LoVo (cell line): Measurements from ENCODE around the gene SELENOI.
A peak's percentile ranks its signal among the peaks of the same experiment; 100 is the strongest.
"Not testable (repeated sequence)": the region's sequence is repeated elsewhere in the genome, so short reads cannot be mapped to it uniquely, and the experiment has no call there.

Experiments
- DNase-seq: peaks from one replicate; pipeline ENCODE4 v3.0.0-alpha.2; 2016; ENCODE audit warnings: low spot score

Gene SELENOI, protein sequence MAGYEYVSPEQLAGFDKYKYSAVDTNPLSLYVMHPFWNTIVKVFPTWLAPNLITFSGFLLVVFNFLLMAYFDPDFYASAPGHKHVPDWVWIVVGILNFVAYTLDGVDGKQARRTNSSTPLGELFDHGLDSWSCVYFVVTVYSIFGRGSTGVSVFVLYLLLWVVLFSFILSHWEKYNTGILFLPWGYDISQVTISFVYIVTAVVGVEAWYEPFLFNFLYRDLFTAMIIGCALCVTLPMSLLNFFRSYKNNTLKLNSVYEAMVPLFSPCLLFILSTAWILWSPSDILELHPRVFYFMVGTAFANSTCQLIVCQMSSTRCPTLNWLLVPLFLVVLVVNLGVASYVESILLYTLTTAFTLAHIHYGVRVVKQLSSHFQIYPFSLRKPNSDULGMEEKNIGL

DNA sequence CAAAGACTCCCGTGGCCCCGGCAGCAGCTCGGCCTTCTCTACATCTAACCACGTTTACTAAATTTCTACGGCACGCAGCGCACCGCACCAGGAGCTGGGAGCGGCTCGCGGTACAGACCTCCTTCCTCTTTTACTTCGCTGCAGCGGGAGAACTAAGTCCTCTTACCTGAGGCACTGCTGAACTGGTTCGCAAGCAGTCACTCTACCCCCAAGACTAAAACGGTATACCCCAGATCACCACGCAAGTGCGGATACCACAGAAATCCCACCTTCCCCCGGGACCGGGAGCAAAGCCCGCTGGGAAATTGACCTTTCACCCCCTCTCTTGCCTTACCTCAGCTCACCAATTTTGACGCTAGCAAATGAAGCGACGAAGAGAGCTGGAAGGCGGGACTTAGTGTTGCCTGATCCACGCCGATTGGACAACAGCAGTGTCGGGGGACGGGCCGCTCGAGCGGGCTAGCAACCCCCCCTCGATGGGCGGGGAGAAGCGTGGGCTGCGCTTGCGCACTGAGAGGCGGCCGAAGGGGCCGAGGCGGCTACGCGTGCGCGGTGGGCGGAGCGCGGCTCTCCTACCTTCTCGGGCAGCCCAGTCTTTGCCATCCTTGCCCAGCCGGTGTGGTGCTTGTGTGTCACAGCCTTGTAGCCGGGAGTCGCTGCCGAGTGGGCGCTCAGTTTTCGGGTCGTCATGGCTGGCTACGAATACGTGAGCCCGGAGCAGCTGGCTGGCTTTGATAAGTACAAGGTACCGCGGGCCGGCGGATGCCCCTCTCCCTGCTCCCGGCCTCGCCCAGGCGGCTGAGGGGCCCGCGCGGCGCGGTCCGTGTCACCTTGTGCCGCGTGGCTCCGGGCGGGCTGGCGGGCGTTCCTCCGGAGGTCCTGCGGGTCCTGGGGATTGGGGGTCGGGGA lies at the start of gene SELENOI:
Gene SELENOI (plus strand): TSS at position 599 of the 909 bp plus-strand sequence. CDS start 90 bp downstream, at position 689.
- DNase-seq: peak; percentile 99

DNA sequence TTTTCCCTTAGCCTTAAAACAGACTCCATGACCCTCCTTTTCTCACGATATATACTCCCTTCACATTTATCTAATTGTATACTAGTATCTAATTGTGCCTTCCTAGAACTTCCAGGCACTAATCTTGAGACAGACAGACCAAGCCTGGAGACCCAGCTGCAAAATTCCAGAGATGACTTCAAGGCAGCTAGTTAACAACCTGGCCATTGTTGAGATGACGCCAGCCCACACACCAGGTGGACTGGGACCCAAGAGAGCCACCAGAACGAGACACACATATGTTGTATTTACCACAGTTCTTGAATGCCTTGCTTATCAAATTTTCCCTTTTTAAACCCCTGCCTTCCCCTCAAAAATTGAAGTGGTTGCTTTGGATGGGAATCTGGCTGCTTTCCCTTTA lies 48.9 kb upstream of the SELENOI start:
- no peak for DNase-seq

DNA sequence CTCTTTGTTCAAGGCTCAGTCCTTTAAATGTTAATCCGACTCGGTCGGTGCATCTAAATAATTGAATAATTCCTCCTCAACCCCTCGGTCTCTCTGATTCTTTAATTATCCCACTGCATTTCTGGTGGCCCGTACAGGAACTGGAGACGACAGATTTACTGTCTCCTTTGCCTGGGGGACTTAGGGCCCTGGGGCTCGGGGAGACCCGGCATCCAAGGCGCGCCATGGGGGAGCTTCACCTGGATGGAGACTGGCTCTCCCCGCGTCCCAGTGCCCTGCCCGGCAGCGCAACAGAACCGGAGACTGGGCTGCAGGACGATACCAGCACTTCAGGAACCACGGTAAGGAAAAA lies 47.7 kb upstream of the SELENOI start:
- no peak for DNase-seq

DNA sequence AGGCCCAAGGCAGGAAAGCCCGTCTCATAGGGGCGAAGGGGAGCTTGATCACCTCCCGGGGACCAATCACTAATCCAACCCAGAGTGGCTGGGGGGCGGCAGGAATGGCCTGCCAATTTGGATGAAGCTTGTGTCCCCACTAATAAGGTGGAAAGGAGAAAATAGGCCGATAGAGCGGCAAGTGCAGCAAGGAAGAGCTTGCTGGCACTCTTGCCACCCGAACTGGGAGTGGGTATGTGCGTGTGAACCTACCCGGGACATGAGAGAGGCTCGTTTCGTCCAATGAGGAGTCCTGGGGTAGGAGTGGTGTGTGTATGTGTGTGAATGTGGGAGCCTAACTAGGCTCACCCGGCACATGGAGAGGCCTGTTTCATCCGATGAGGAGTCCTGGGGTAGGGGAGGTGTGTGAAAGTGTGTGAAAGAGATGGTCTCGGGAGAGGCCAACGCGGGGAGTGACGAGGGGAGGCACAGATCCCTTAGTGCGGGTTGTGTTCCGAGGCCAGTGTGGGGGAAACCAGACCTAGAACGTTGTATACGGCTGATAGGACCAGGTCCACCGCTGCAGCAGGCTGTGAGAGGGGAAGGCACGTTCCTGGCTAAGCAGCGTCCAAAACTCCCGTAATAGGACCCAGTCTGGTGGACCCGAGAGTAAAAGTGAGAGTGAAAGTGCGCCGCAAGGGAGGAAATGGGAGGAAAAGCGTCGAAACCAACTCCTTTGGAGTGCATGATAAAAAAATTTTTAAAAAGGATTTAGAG lies 47.1 kb upstream of the SELENOI start:
- no peak for DNase-seq

DNA sequence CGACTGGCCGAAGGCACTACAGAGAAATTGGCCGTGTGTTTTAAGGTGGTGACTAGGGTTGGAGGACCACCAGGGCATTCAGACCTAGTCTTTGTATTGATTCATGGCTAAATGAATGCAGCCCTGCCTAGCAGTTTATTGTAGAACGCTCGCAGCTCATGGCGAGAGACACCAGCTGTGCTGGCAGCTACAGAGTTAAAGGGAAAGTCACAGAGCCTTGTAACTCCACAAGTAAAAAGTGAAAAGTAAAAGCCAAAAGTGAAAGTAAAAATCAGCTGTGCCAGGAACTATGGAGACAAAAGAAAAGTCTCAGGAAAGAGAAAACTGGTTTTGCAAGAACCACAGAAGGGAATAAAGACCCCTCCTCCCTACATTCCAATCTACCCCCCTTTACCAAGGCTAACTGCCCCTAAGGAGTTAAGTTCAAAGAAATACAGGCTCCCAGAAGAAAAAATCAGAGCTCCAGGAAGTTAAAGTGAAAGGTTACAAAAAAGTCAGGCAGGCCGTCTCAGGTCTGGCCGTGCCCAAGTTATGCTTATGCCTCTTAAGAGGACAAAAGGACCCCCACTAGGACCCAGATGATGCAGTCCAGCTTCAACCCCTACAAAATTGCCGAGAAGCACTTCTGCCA lies 46.4 kb upstream of the SELENOI start:
- DNase-seq: peak; percentile 44

DNA sequence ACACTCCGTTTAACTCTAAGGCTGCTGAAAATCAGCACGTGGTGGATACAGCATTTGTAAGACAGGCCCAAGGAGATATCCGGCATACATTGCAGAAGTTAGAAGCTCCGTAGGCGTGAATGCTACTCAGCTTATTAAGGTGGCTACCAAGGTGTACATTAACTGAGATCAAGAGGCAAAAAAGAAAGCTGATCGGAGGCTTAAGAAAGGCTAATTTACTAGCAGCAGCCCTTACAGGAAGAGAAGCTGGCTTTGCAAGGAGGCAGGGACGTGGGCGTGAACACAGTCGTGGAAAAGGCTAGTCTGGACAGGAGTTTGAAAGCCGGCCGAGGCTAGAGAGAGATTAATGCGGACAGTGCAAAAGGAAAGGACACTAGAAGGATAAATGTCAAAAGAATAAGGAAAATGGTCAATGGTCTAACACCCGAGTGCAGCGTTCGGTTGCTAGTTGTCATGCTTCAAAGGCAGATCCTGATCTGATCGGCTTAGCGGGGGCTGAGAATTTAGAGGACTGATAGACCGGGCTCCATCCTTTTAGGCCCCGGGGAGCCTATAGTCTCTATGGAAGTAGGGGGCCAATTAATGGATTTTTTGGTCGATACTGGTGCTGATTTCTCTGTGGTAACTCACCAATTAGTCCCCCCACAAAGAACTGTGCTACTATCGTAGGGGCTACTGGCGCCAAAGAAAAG lies 45.6 kb upstream of the SELENOI start:
- DNase-seq: peak; percentile 4

DNA sequence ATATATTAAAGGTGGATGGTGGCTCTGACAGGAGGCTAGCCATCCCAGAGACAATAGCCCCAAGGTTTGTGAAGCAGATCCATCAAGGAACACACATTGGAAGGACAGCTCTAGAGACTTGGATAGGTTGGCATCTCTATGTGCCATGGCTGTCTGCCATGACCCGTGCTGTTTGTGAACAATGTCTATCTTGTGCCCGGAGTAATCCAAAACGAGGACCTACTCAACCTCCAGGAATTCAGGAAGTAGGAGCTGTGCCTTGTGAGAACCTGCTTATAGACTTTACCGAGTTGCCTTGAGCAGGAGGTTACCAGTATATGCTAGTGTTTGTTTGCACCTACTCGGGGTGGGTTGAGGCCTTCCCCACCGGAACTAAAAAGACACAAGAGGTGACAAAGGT lies 43.1 kb upstream of the SELENOI start:
- DNase-seq: peak; percentile 3

DNA sequence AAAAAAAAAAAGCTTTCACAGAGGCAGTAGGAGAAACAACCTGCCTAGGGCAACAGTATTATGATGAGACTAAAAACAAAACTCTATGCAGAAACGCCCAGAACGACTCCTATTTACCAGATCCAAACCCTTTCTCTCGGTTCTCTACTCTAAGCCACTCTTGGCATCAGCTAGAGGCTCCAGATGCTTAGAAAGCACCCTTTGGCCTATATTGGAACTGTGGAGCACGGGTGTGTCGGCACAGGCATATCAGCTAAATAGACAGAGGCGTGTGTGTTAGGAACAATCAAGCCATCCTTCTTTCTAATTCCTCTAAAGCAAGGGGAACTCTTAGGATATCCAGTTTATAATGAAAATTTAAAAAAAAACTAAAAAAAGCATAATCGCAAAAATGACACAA lies 40.8 kb upstream of the SELENOI start:
- not testable (repeated sequence) for DNase-seq

DNA sequence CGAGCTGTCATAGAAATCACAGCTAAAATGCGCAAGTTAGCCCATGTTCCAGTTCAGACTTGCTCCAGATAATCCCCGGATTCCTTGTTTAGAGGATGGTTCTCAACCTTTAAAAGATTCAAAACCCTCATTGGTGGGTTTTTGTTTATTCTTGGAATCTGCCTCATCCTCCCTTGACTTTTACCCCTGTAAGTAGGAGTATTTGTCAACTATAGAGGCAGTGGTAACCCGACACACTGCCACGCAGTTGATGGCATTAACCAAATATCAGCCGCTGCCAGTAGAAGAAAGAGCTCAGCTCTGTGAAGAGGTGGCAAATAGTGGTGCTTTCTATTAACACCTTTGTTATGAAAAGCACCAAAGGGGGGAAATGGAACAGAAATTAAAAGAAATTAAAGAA lies 40.4 kb upstream of the SELENOI start:
- DNase-seq: no peak

DNA sequence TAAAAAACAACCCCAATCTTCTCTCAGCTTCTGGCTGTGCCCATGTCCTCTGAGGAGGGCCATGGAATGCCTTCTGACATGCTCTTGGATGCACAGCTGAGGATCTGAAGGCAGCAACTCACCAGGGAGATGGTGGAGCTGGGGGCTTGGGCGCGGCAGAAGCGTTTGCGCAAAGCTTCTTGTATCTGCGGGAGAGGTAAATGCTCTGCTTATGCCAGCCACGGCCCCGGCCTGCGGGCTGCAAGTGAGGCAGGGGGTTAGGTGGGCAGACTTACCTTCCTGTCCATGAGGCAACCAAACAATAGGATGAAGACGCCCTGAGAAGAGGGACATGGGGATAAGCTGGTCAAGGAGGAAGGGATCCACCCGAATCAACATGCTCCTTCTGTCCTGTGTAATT lies 36.0 kb upstream of the SELENOI start:
- no peak for DNase-seq

DNA sequence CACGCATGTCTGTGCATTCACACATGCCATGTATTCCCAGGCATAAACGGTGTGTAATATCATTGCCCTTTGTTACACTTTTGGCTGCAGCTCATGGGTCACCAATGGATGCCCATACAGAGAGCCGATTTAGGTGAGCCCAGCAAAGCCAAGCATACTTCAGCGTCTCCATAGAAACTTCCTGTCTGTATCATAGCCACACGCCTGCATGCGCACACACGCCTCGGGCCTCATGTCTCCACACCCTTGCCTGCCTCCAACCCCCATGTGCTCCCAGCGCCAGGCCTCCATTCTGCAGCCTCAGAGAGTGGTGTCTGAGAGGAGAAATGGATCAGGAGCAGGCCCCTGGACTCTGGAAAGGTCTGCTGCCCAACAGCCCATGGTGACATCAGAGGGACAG lies 33.5 kb upstream of the SELENOI start:
- no peak for DNase-seq

DNA sequence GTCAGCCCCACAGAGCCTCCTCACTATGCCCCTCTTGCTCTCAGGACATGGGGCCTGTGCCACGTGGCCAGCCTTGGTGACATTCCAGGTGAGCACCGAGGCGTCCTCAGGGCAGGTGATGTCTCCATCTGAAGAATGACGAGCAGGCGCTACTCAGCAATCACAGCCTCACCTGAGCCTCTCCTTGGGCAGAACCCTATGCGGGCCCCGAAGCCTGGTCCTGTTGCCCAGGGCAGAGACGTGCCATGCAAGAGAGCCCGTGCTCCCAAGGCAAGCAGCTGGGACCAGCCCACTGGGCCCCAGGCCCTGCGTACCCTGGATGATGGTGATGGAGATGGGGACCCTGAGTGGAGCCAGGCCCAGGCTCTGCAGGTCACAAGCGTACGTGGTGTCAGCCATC lies 32.5 kb upstream of the SELENOI start:
- DNase-seq: no peak

DNA sequence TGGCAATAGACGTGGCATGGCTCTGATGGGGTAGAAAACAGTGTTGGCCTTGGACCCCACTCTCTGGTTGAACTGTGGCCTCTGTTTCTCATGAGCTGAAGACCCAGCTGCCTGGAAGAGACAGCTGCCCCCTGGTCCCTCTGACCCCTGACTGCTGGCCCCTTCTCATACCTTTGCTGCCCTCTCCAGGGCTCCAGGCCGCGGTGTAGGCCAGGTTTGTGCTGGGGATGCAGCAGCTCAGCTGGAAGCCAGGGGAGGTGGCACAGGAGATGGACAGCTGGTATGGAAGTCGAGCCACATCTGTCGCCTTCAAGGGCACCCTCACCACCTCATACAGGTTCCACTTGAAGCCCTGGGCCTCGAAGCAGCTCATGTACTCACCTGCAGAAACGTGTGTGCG lies 31.7 kb upstream of the SELENOI start:
- no peak for DNase-seq

DNA sequence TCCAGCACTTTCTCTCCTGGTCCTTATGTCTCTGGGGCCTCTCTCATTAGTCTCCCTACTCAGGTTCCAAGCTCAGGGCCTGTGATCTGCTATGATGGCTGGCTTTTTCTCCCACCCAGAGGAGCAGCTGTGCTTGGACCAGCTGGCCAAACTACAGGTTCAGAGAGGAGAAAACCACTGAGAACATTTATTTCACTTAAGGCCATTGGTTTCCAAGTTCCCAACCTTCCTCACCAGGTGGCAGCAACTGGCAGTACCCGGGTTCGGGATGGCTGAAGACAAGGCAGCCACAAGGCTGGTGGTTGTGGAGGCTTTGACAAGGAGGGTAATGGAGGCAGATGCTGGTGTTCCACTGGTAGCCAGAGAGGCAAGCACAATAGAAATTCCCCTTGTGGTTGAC lies 29.9 kb upstream of the SELENOI start:
- DNase-seq: no peak

DNA sequence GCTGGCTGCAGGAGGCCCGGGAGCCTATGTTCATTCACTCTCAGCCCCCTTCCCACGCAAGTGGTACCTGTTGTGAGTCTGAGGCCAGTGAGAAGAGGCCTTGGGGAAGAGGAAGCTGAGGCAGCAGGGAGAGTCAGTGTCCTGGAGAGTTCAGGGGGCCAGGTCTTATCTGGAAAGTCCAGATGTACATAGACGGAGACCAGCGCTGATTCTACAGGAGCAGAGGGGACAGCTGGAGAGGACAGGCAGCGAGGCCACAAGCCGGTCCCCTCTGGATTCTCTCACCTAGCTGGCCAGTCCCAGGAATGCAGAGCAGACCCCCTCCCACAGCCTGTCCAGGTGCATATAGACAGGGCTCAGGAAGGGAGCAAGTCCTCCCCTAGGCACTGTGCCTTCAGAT lies 29.1 kb upstream of the SELENOI start:
- DNase-seq: no peak

DNA sequence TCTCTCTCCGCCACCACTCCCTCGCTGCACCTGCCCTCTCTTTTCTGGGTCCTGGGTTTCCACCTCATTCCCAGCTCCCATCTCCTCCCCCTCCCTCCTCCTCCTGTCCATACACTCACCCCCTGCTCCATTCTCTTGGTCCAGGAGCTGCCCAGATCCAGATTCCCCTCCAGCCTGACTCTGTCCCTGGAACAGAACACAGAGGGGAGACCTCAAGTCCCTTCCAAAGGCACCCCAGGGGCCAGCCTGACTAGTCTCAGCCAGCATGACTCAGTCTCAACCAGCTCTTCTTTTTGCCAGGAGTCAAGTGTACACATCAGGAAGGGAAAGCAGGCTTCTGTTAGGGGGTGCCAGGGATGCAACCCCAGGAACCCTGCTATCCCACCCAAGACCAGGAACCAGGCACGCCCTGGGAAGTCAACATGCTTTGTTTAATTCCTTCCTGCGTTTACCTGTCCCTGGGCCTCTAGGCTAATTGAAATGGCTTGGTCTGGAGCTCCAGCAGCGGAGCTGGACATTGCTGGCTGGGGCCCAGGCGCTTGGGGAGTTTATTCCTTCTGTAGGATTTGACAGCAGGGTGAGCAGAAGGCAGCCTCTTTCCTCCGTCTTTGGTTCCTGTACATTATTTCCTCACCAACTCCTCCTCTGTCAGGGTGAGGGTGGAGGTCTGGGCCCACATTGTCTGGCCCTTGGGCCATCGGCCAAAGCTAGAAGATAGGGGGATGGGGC lies 28.4 kb upstream of the SELENOI start:
- DNase-seq: no peak

DNA sequence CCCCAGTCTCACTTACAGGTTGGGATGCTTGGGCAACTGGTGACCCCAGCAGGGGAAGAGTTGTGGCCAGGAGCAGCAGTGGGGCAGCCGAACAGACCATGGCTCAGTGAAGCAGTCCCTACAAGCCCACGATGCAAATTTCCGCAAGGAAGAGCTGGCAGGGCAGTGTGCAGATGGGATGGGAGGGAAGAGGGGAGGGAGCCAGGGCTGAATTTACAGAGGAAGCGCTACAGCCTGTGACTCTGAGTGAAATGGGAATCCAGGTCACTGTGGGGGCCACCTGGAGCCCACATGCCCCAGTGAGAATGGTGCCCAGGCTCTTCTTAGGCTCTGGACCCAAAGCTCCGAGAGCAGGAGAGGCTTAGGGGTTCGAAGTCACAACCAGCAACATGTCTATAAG lies 27.0 kb upstream of the SELENOI start:
- DNase-seq: no peak

DNA sequence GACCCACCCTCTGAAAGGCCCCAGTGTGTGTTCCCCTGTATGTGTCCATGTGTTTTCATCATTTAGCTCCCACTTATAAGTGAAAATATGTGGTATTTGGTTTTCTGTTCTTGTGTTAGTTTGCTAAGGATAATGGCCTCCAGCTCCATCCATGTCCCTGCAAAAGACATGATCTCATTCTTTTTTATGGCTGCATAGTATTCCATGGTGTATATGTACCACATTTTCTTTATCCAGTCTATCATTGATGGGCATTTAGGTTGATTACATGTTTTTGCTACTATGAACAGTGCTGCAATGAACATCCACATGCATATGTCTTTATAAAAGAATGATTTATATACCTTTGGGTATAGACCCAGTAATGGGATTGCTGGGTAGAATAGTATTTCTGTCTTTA lies 21.5 kb upstream of the SELENOI start:
- DNase-seq: not testable (repeated sequence)

DNA sequence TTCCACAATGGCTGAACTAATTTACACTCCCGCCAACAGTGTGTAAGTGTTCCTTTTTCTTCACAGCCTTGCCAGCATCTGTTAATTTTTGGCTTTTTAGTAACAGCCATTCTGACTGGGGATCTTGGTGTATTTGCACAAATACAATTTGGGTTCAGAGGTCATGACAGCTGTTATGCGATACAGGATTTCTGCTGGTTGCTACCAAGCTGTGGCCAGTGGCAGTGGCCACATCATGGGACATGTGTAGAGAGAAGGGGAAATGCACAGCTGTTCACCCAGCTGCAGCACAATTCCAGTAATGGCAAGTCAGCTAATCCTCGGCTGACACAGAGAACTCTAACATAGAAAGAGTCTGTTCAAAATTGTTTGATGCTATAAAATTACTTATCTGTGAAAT lies 21.0 kb upstream of the SELENOI start:
- DNase-seq: no peak

DNA sequence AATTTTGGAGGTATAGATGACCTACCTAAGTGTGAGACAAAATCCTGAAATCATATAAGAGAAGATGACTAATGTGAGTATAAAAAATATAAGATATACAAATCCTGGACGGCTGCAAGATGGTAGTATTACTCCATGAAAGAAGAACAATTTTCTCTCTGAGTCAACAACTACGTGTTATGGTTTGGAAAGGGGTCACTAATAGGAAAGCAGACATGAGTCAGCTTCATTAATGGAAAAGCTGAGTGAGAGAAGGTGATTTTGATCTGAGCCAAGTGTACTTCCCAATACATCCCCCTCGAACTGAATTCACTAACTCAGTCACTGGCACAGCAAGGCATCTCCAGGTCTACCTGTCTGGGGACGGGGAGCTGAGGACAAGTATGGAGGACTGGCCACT lies 20.1 kb upstream of the SELENOI start:
- no peak for DNase-seq

DNA sequence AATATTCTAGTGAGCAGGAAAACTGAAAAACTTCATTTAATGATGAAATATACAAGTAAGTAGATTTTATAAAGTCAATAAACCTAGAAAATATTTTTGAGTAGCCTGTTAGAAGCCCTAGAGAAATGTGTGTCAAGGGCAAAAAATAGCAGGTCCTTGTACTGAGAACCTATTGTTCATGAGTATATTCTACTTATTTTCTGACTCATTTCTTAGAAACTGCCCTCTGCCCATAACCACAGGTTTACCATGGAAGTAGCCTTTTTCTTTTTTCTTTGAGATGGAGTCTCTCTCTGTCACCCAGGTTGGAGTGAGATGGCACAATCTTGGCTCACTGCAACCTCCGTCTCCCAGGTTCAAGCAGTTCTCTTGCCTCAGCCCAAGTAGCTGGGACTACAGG lies 19.4 kb upstream of the SELENOI start:
- DNase-seq: no peak
